Osteoblast (primary cell): ENCODE data around the gene TINCR. TPM values are rescaled to one million over a fixed set of nuclear protein-coding genes. Genes with fewer than 3 reads are reported as not detected.

Experiments
- DNase-seq: peaks from one replicate; pipeline ENCODE4 v3.0.0; 2011; ENCODE audit warnings: low spot score, mixed read lengths; ENCODE audit not compliant: insufficient read length; ENCODE audit errors: missing footprints
- H2AFZ ChIP-seq: 2 replicates; pipeline ENCODE4 v1.6.0; 2011; ENCODE audit warnings: mild to moderate bottlenecking, low read length
- H3K27ac ChIP-seq: 2 replicates; pipeline ENCODE4 v1.5.1; 2011; ENCODE audit warnings: mild to moderate bottlenecking, low read depth, low read length, moderate library complexity
- H3K27me3 ChIP-seq: 2 replicates; pipeline ENCODE4 v1.6.0; 2012; ENCODE audit warnings: mild to moderate bottlenecking, control low read depth, inconsistent platforms, low read length, moderate library complexity; ENCODE audit not compliant: insufficient read depth
- H3K36me3 ChIP-seq: 2 replicates; pipeline ENCODE4 v1.5.1; 2011; ENCODE audit warnings: mild to moderate bottlenecking, low read length, control low read depth, moderate library complexity; ENCODE audit not compliant: insufficient read depth
- H3K4me1 ChIP-seq: 2 replicates; pipeline ENCODE4 v1.5.1; 2011; ENCODE audit warnings: mild to moderate bottlenecking, low read length, control low read depth, moderate library complexity; ENCODE audit not compliant: insufficient read depth
- H3K4me2 ChIP-seq: 2 replicates; pipeline ENCODE4 v1.6.0; 2011; ENCODE audit warnings: mild to moderate bottlenecking, low read length; ENCODE audit not compliant: insufficient read depth
- H3K4me3 ChIP-seq: fragments of 200-600 bp; sonication (generic); 3 replicates; pipeline ENCODE4 v1.5.1; 2012; ENCODE audit warnings: mild to moderate bottlenecking, low read length, inconsistent platforms; ENCODE audit not compliant: insufficient read depth
- H3K79me2 ChIP-seq: 2 replicates; pipeline ENCODE4 v1.6.0; 2012; ENCODE audit warnings: mild to moderate bottlenecking, low read length, control low read depth, inconsistent platforms; ENCODE audit not compliant: insufficient read depth
- H3K9me3 ChIP-seq: 2 replicates; pipeline ENCODE4 v1.5.1; 2011; ENCODE audit warnings: low read depth, low read length, control low read depth
- H4K20me1 ChIP-seq: 2 replicates; pipeline ENCODE4 v1.6.0; 2012; ENCODE audit warnings: mild to moderate bottlenecking, low read length, control low read depth; ENCODE audit not compliant: insufficient read depth
- CTCF ChIP-seq: IDR thresholded peaks from 2 replicates; pipeline ENCODE4 v1.5.1; 2011; ENCODE audit warnings: mild to moderate bottlenecking, low read depth, low read length, moderate library complexity; ENCODE audit errors: extremely low read depth
- total RNA-seq: library from RNA; depleted of rRNA; stranded (reverse); fragments of >200 nt; gene quantifications from 2 replicates; pipeline ENCODE4 v1.2.3, GENCODE V29; 2012

The TINCR gene
- total RNA-seq, 1 donor, result 0.36 TPM

GRCh38 chr19:5595745-5596144 lies 28.0 kb upstream of the TINCR start:
- H3K4me1 ChIP-seq, result no peaks in the 10 kb centered on the region
- H3K79me2 ChIP-seq, result no peaks in the 10 kb centered on the region
- no peaks in the 10 kb centered on the region for H3K9me3 ChIP-seq
- H3K4me2 ChIP-seq, result no peak overlapping the region
- H3K27ac ChIP-seq, result no peak overlapping the region
- no peak for TF ChIP-seq CTCF
- no peak overlapping the region for H2AFZ ChIP-seq
- H3K36me3 ChIP-seq, result peaks cover 85% of the 10 kb centered on the region
- no peaks in the 10 kb centered on the region for H3K27me3 ChIP-seq
- H3K4me3 ChIP-seq, result no peak overlapping the region
- no peak for DNase-seq
- H4K20me1 ChIP-seq, result peaks cover 11% of the 10 kb centered on the region

DNA sequence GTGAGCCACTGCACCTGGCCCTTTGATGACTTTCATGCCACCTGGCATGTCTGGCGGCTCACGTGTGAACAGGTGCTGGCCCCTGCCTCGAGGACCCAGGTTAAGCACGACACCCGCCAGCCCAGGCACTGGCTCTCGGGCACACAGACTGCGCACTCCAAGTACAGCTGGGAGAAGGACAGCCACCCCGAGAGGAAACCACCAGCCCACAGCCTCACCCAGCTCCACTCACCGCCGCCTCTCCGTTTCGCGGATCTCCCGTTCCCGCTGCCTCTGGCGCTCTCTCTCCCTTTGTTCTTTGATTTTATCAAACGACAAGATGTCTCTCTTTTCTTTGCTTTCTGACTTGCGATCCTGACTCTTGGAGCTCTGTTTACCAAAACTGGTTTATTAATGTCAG lies 27.4 kb upstream of the TINCR start:
- no peaks in the 10 kb centered on the region for H3K4me1 ChIP-seq
- no peak overlapping the region for H2AFZ ChIP-seq
- no peaks in the 10 kb centered on the region for H3K79me2 ChIP-seq
- H3K36me3 ChIP-seq, result peaks cover 84% of the 10 kb centered on the region
- H3K9me3 ChIP-seq, result no peaks in the 10 kb centered on the region
- no peak for TF ChIP-seq CTCF
- H3K4me3 ChIP-seq, result no peak overlapping the region
- no peaks in the 10 kb centered on the region for H3K27me3 ChIP-seq
- H3K4me2 ChIP-seq, result no peak overlapping the region
- no peak overlapping the region for H3K27ac ChIP-seq
- H4K20me1 ChIP-seq, result peaks cover 11% of the 10 kb centered on the region
- peak; percentile 76 for DNase-seq

DNA sequence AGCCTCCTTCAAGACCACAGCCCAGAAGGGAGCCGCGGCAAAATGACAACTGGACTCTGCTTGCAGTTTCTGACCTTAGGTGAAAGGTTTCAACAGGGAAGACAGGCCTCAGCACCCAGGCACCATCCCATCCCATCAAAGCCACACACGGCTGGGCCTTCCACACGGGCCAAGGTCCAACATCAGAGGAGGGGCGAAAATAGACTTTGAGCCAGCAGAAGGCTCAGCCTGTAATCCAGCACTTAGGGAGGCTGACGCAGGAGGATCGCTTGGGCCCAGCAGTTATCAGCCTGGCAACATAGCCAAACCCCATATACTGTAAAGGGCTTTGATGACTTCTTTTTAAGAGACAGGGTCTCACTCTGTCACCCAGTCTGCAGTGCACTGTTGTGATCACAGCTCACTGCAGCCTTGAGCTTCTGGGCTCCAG lies 26.8 kb upstream of the TINCR start:
- H4K20me1 ChIP-seq, result peaks cover 11% of the 10 kb centered on the region
- no peaks in the 10 kb centered on the region for H3K79me2 ChIP-seq
- no peak for TF ChIP-seq CTCF
- H3K4me1 ChIP-seq, result no peaks in the 10 kb centered on the region
- H2AFZ ChIP-seq, result no peak overlapping the region
- H3K27ac ChIP-seq, result no peak overlapping the region
- H3K4me3 ChIP-seq, result no peak overlapping the region
- H3K36me3 ChIP-seq, result peaks cover 84% of the 10 kb centered on the region
- peak; percentile 22 for DNase-seq
- H3K9me3 ChIP-seq, result no peaks in the 10 kb centered on the region
- no peak overlapping the region for H3K4me2 ChIP-seq
- H3K27me3 ChIP-seq, result no peaks in the 10 kb centered on the region

DNA sequence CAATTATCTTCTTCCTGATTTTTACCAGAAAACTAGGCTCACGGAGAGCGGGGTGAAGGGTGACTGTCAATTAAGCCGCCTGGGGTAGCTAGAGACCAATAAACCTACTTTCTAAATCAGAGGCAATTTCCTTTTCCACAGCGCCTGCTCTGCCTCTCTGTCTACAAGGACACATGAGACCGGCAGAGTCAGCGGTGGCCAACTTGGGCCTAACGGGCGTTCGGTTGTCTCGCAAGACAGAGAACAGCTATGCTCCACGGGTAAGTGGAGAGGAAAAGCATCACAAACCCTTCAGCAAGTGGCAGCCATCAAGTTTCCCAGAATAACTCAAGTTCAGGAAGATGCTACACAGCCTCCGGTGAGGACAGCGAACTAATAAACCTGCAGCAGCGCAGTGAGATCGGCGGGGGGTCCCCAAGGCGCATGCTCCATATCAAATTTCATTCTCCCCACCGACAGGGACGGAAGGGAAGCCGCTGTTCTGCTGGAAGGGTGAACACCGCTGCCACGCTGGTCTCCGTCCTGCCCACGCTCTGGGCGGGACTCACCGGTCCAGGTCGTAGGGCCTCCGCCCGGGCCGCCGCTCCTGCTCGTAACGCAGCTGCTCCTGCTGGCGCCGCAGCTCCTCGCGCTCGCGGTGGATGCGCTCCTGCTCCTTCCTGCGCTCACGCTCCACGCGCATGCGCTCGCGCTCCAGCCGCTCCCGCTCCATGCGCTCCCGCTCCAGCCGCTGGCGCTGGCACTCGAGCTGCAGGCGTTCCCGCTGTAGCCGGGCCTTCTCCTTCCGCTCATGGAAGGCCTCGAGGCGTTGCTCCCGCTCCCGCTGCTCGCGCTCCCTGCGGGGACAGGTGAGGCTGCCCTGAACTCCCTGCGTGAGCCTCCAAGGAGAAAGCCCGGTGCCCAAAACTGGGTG lies 25.8 kb upstream of the TINCR start:
- H3K36me3 ChIP-seq, result peaks cover 79% of the 10 kb centered on the region
- H4K20me1 ChIP-seq, result peaks cover 11% of the 10 kb centered on the region

More for the DNA sequence above, 25.8 kb upstream of the TINCR start:
- no peak overlapping the region for H2AFZ ChIP-seq
- H3K79me2 ChIP-seq, result no peaks in the 10 kb centered on the region
- no peaks in the 10 kb centered on the region for H3K4me1 ChIP-seq
- peak; percentile 66 for DNase-seq
- H3K9me3 ChIP-seq, result no peaks in the 10 kb centered on the region
- H3K27ac ChIP-seq, result no peak overlapping the region
- no peaks in the 10 kb centered on the region for H3K27me3 ChIP-seq
- H3K4me3 ChIP-seq, result no peak overlapping the region
- no peak for TF ChIP-seq CTCF
- no peak overlapping the region for H3K4me2 ChIP-seq
